Heart right ventricle (tissue), 16 donors: ENCODE results near the gene PRKAB1. TPM values are rescaled to one million over a fixed set of nuclear protein-coding genes. Genes with fewer than 3 reads are reported as not detected.

ENCODE experiments used
- ATAC-seq, 8 donors: fragments of 200-7000 bp; cut with Tn5 transposase; one replicate each; pipeline ENCODE4 v1.9.1; 2020; ENCODE audit warnings: mild to moderate bottlenecking in 8 of 8, moderate library complexity in 8 of 8, moderate number of reproducible peaks in 1 of 8
- DNase-seq, 2 donors: peaks; one replicate each; pipeline ENCODE4 v3.0.0-alpha.2; 2020
- H3K27ac ChIP-seq, 10 donors: fragments of 200-600 bp; sonication (generic) in 2 of 10; one replicate each; pipeline versions ENCODE4 v1.5.0 to v1.8.0; 2020 to 2022; ENCODE audit warnings: mild to moderate bottlenecking in 3 of 10
- H3K27me3 ChIP-seq, 7 donors: fragments of 200-600 bp; one replicate each; pipeline ENCODE4 v1.8.0; 2021 to 2022; ENCODE audit warnings: mild to moderate bottlenecking in 2 of 7
- H3K36me3 ChIP-seq, 9 donors: fragments of 200-600 bp; sonication (generic) in 1 of 9; one replicate each; pipeline versions ENCODE4 v1.5.0 to v1.8.0; 2020 to 2022; ENCODE audit warnings: mild to moderate bottlenecking in 2 of 9
- H3K4me1 ChIP-seq, 9 donors: fragments of 200-600 bp; sonication (generic) in 1 of 9; one replicate each; pipeline versions ENCODE4 v1.5.0 to v1.8.0; 2020 to 2022; ENCODE audit warnings: mild to moderate bottlenecking in 4 of 9
- H3K4me3 ChIP-seq, 10 donors: fragments of 200-600 bp; sonication (generic) in 2 of 10; one replicate each; pipeline versions ENCODE4 v1.5.0 to v1.8.0; 2020 to 2022; ENCODE audit warnings: mild to moderate bottlenecking in 7 of 10, moderate library complexity in 2 of 10
- H3K9me3 ChIP-seq, 11 donors: fragments of 200-600 bp in 10 of 11; sonication (generic) in 2 of 11; one replicate each; pipeline versions ENCODE4 v1.5.0 to v1.8.0; 2013 to 2022; ENCODE audit warnings: mild to moderate bottlenecking in 2 of 11, control low read depth in 1 of 11, moderate library complexity in 1 of 11
- CTCF ChIP-seq, 9 donors: fragments of 200-600 bp; sonication (generic) in 2 of 9; IDR thresholded peaks; one replicate each; pipeline versions ENCODE4 v1.5.0 to v1.8.0; 2021 to 2022; ENCODE audit warnings: antibody characterized with exemption in 9 of 9, mild to moderate bottlenecking in 5 of 9, moderate library complexity in 1 of 9
- WGBS, 2 donors: extraction: QIAGEN DNeasy Blood & Tissue Kit; methylation state at CpG; one replicate each; pipeline ENCODE4 v1.1.7; 2013; ENCODE audit warnings: inconsistent platforms in 1 of 2; 5-methylcytosine and 5-hydroxymethylcytosine counted together
- intact Hi-C, 10 donors: fragments of 100-400 bp; cut with DNase I; formaldehyde crosslinking; loops; one replicate each; pipeline versions ENCODE4 v1.11.1 to v1.14.2; 2022
- polyA plus RNA-seq, 2 donors: library from polyadenylated mRNA; stranded (reverse); fragments of 200-250 nt; gene quantifications; one replicate each; pipeline ENCODE4 v1.2.3, GENCODE V29; 2013
- total RNA-seq, 10 donors: library from RNA; stranded (reverse); fragmentation: NEBNext Ultra II Directional in 3 of 10; extraction: Animal tissue kit (Norgen Biotek cat#: 25700) in 3 of 10; gene quantifications; one replicate each; pipeline versions ENCODE4 v1.2.1 to v1.2.4, GENCODE V29; 2021 to 2023
- donor health status: Arrhythmogenic right ventricular cardiomyopathy.
- donor health status: ischemic (EF 13 %, LVEDD 7.1; RV severe dilation, severe dysfunction).
- donor health status: healthy with polysubstance abuse.
- donor health status: DM: no; HTN: yes; CAD: no.
- donor health status: DM: no; HTN: no; CAD: no.
- donor health status: ischemic (EF 25% LVEDD 6.9; RV normal size, moderate dysfunction).
- donor health status: ischemic (EF 25% LVEDD 5.7; RV mildly dilated, moderate dysfunction).
- donor health status: healthy.
- donor health status: DM: yes; HTN: yes; CAD: no.
- donor health status: Ischemic cardiomyopathy.
- donor health status: ischemic (EF 35%, LVEDD 5.7; RV mildly dilated, moderate dysfunction).
- donor health status: nonischemic (EF 11% LVEDD 7.7; RV severe dilation, severe dysfunction).
- donor health status: DM: yes; HTN: yes; CAD: no.
- donor health status: PGD.
- donor health status: ischemic (EF 29% LVEDD 5.4; RV normal size, mild dysfunction).
- donor health status: nonischemic (EF 23%, LVEDD 6.1; RV moderate dilation, normal function).

PRKAB1 gene
- total and polyA plus RNA-seq, 12 donors = 8.6 to 14.5 (median 11.0) TPM

DNA sequence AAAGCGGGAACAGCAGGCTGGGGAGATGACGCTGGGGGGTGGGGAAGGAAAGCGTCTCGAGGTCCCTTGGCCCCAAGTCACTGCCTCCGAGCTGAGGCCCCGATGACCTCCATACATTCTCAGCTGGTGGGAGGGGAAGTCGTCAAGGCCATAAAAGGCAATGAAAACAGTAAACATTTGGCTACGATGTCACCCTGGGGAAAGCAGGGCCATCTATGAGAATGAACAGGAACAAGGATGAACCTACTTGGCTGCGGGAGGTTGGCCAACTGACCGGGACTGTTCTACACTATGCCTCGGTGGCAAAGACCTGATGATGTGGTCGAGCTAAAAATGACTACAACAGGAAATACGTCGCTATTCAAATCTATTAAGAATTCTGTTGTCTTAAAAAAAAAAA lies 19.5 kb downstream of the PRKAB1 start:
- Histone ChIP-seq H3K4me3 (no peak overlapping the region), H3K36me3 (peaks cover 0 to 16% (median 0%) of the 10 kb centered on the region in 9 donors), H3K27ac (no peak overlapping the region), H3K27me3 (no peaks in the 10 kb centered on the region), H3K9me3 (no peaks in the 10 kb centered on the region), H3K4me1 (peaks cover 0 to 54% (median 19%) of the 10 kb centered on the region in 9 donors)
- peak in 3 of 8 donors; percentile 13 to 45 (median 42) for ATAC-seq
- WGBS, 2 donors = 60 to 63% methylated on average over 14 of the region's 14 CpGs
- no peak for TF ChIP-seq CTCF (IDR thresholded peaks at IDR 0.05)
- no peak for DNase-seq
- intact Hi-C loops = no loop called here

- intact Hi-C loops = no loop called here
- no peaks in the 10 kb centered on the region for H3K27me3 ChIP-seq
- DNase-seq (no peak), ATAC-seq (no peak)
- 94% methylated on average over 9 of the region's 9 CpGs for WGBS, 2 donors
- peaks cover 2 to 54% (median 19%) of the 10 kb centered on the region in 9 donors for H3K4me1 ChIP-seq
- H3K36me3 ChIP-seq = peaks cover 0 to 16% (median 0%) of the 10 kb centered on the region in 9 donors
- H3K27ac ChIP-seq = no peak overlapping the region
- H3K4me3 ChIP-seq = no peak overlapping the region
- H3K9me3 ChIP-seq = no peaks in the 10 kb centered on the region
- no peak for TF ChIP-seq CTCF (IDR thresholded peaks at IDR 0.05)
Measured at GRCh38 chr12:119687879-119688278, 19.9 kb downstream of the PRKAB1 start.

DNA sequence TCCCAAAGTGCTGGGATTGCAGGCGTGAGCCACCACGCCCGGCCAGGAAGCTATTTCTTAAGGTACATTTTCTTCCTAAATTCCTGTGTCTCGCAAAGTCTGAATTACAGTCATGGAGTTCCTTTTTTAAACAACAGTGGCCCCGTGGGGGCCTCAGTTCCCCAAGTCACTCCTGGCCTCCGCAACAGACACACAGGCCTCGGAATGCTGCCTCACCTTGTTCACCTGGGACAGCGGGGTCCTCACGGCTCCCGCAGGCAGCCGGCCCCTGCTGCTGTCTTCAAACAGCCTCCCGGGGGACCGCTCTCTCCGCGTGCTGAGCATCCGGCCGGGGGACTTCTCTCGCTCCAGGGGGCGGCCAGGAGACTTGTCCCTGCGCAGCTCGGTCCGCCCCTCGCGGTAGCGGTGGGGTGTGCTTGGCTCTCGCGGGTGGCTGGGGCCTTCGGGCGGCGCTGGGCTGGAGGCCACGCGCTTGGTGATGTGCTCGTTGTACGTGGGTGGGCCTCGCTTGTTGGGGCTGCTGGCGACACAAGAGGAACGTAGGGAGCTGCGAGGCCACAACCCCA lies 22.1 kb downstream of the PRKAB1 start:
- Histone ChIP-seq H3K27me3 (no peaks in the 10 kb centered on the region), H3K4me1 (peaks cover 2 to 58% (median 25%) of the 10 kb centered on the region in 9 donors), H3K27ac (no peak overlapping the region), H3K9me3 (no peaks in the 10 kb centered on the region), H3K36me3 (peaks cover 0 to 16% (median 0%) of the 10 kb centered on the region in 9 donors), H3K4me3 (no peak overlapping the region)
- DNase-seq (no peak), ATAC-seq (no peak)
- WGBS, 2 donors = 97 to 98% methylated on average over 38 of the region's 38 CpGs
- TF ChIP-seq CTCF (IDR thresholded peaks at IDR 0.05) = no peak
- intact Hi-C loops = no loop called here

GRCh38 chr12:119691202-119691810 lies 23.4 kb downstream of the PRKAB1 start:
- TF ChIP-seq CTCF (IDR thresholded peaks at IDR 0.05) = no peak
- Histone ChIP-seq H3K9me3 (no peaks in the 10 kb centered on the region), H3K27ac (no peak overlapping the region), H3K36me3 (peaks cover 0 to 16% (median 0%) of the 10 kb centered on the region in 9 donors), H3K4me3 (no peak overlapping the region), H3K27me3 (no peaks in the 10 kb centered on the region), H3K4me1 (peaks cover 2 to 45% (median 25%) of the 10 kb centered on the region in 9 donors)
- ATAC-seq = no peak
- DNase-seq = no peak
- intact Hi-C loops = no loop called here
- WGBS, 2 donors = 88 to 90% methylated on average over 6 of the region's 6 CpGs
